B cell (primary cell): Measurements from ENCODE around the gene GRIP1. TPM values are rescaled to one million over a fixed set of nuclear protein-coding genes. Genes with fewer than 3 reads are reported as not detected.

Source experiments
- ATAC-seq: fragments of 200-7000 bp; cut with Tn5 transposase; one replicate; pipeline ENCODE4 v1.10.0; 2021; ENCODE audit warnings: low read depth, mild to moderate bottlenecking, moderate number of reproducible peaks, moderate library complexity
- CTCF ChIA-PET: fragments of 350-600 bp; sonication (Branson Sonifier 250); formaldehyde crosslinking; loops from one replicate; lab custom pipeline; 2021; ENCODE audit warnings: antibody characterized with exemption, inconsistent platforms; lab: Charles Lee
- POLR2A ChIA-PET: fragments of 350-600 bp; sonication (Branson Sonifier 250); formaldehyde crosslinking; loops from one replicate; lab custom pipeline; 2021; ENCODE audit warnings: antibody characterized with exemption; lab: Charles Lee
- DNase-seq: peaks from one replicate; pipeline ENCODE4 v3.0.0; 2013
- H2AFZ ChIP-seq: 2 replicates; pipeline ENCODE4 v1.6.1; 2012; ENCODE audit warnings: mild to moderate bottlenecking, low read depth, low read length; ENCODE audit not compliant: insufficient read depth, poor library complexity, severe bottlenecking
- H3K27ac ChIP-seq, 2 donors: 1 replicate in 1 of 2; 2 replicates in 1 of 2; pipeline ENCODE4 v1.5.1; 2012 to 2013; ENCODE audit warnings: low read length in 2 of 2, mild to moderate bottlenecking in 2 of 2, moderate library complexity in 1 of 2
- H3K27me3 ChIP-seq, 4 experiments: fragments of 200-600 bp in 1 of 4; sonication (generic) in 1 of 4; replicated peaks in 1 of 4; 1 replicate in 2 of 4; 2 replicates in 2 of 4; pipeline versions ENCODE4 v1.6.1 to v1.7.0; 2013 to 2016; ENCODE audit warnings: low read length in 3 of 4, mild to moderate bottlenecking in 2 of 4, mixed read lengths in 1 of 4, moderate library complexity in 1 of 4; ENCODE audit not compliant: insufficient read depth in 4 of 4, control insufficient read depth in 3 of 4; ENCODE audit errors: control extremely low read depth in 1 of 4
- H3K36me3 ChIP-seq, 2 experiments: replicated peaks in 1 of 2; 1 replicate in 1 of 2; 2 replicates in 1 of 2; pipeline versions ENCODE4 v1.6.1 to v1.7.1; 2013; ENCODE audit warnings: low read length in 1 of 2; ENCODE audit not compliant: insufficient read depth in 2 of 2, control insufficient read depth in 1 of 2; ENCODE audit errors: control extremely low read depth in 1 of 2, extremely low read depth in 1 of 2
- H3K4me1 ChIP-seq, 2 donors: fragments of 200-600 bp in 1 of 2; sonication (generic) in 1 of 2; 1 replicate in 1 of 2; 2 replicates in 1 of 2; pipeline versions ENCODE4 v1.5.1 to v1.6.1; 2013 to 2017; ENCODE audit warnings: low read length in 2 of 2; ENCODE audit not compliant: control insufficient read depth in 2 of 2, insufficient read depth in 2 of 2
- H3K4me2 ChIP-seq: replicated peaks from 2 replicates; pipeline ENCODE3; 2012; ENCODE audit warnings: mild to moderate bottlenecking, low read depth, low read length; ENCODE audit not compliant: poor library complexity, severe bottlenecking
- H3K4me3 ChIP-seq, 5 experiments: fragments of 200-600 bp in 1 of 5; sonication (generic) in 1 of 5; 1 replicate in 3 of 5; 2 replicates in 2 of 5; pipeline versions ENCODE4 v1.5.1 to v1.7.0; 2011 to 2016; ENCODE audit warnings: low read length in 4 of 5, mild to moderate bottlenecking in 4 of 5, low read depth in 2 of 5, control low read depth in 1 of 5, moderate library complexity in 1 of 5; ENCODE audit not compliant: insufficient read depth in 1 of 5; ENCODE audit errors: control extremely low read depth in 1 of 5, extremely low read depth in 1 of 5
- H3K79me2 ChIP-seq: fragments of 200-600 bp; sonication (generic); one replicate; pipeline ENCODE4 v1.6.0; 2016; ENCODE audit warnings: low read length; ENCODE audit not compliant: control insufficient read depth, insufficient read depth
- H3K9ac ChIP-seq: fragments of 200-600 bp; sonication (generic); 2 replicates; pipeline ENCODE4 v1.6.1; 2017; ENCODE audit warnings: mild to moderate bottlenecking, low read length, moderate library complexity
- H3K9me3 ChIP-seq, 3 donors: one replicate each; pipeline versions ENCODE4 v1.6.1 to v1.7.1; 2013; ENCODE audit warnings: low read length in 2 of 3; ENCODE audit not compliant: control insufficient read depth in 2 of 3, insufficient read depth in 1 of 3; ENCODE audit errors: control extremely low read depth in 1 of 3
- H4K20me1 ChIP-seq: 2 replicates; pipeline ENCODE4 v1.6.0; 2012; ENCODE audit warnings: mild to moderate bottlenecking, low read length; ENCODE audit not compliant: insufficient read depth, control insufficient read depth, poor library complexity, severe bottlenecking
- H3K27ac Mint-ChIP-seq: one replicate; pipeline ENCODE4 v1.8.0; 2021; ENCODE audit warnings: mixed read lengths
- H3K27me3 Mint-ChIP-seq: one replicate; pipeline ENCODE4 v1.8.0; 2021; ENCODE audit warnings: mixed read lengths
- H3K4me1 Mint-ChIP-seq: one replicate; pipeline ENCODE4 v1.8.0; 2021; ENCODE audit warnings: mixed read lengths
- H3K4me3 Mint-ChIP-seq: one replicate; pipeline ENCODE4 v1.8.0; 2021; ENCODE audit warnings: mixed read lengths
- H3K9me3 Mint-ChIP-seq: one replicate; pipeline ENCODE4 v1.8.0; 2022; ENCODE audit warnings: mixed read lengths; ENCODE audit not compliant: insufficient read depth
- CTCF ChIP-seq: fragments of 200-600 bp; IDR thresholded peaks from one replicate; pipeline ENCODE4 v1.8.0; 2022; ENCODE audit warnings: antibody characterized with exemption, mild to moderate bottlenecking
- EZH2 ChIP-seq: IDR thresholded peaks from 2 replicates; pipeline ENCODE4 v1.6.1; 2012; ENCODE audit warnings: borderline replicate concordance, low read depth, mild to moderate bottlenecking, moderate library complexity, low read length; ENCODE audit not compliant: insufficient read depth, poor library complexity, severe bottlenecking
- WGBS: methylation state at CpG from one replicate; pipeline ENCODE4 v1.1.5; 2013; ENCODE audit warnings: missing lambda C conversion rate; ENCODE audit not compliant: insufficient coverage; 5-methylcytosine and 5-hydroxymethylcytosine counted together
- intact Hi-C: fragments of 100-400 bp; cut with micrococcal nuclease; formaldehyde crosslinking; loops from one replicate; pipeline ENCODE4 v1.10.0; 2022
- polyA plus RNA-seq: library from polyadenylated mRNA; depleted of rRNA; stranded (reverse); fragments of >200 nt; gene quantifications from 2 replicates; pipeline ENCODE4 v1.2.3, GENCODE V29; 2012
- total RNA-seq, 2 donors: library from RNA; stranded (reverse); fragments of 120-200 nt in 1 of 2; gene quantifications; 1 replicate in 1 of 2; 2 replicates in 1 of 2; pipeline versions ENCODE4 v1.2.3 to v1.2.4, GENCODE V29; 2013 to 2022

Gene GRIP1
- total and polyA plus RNA-seq, 2 donors (not counting 1 experiment from before 2014, with no cell fraction given): 0.22 TPM; not detected in 1

GRCh38 chr12:66403746-66404145 is 275.1 kb downstream of the GRIP1 start:
- Mint-ChIP-seq H3K27me3 (no peaks in the 10 kb centered on the region), H3K4me3 (no peak overlapping the region), H3K27ac (no peak overlapping the region), H3K9me3 (no peaks in the 10 kb centered on the region), H3K4me1 (no peaks in the 10 kb centered on the region)
- H3K36me3 ChIP-seq: no peaks in the 10 kb centered on the region
- ATAC-seq (no peak), DNase-seq (no peak)
- H3K27me3 ChIP-seq: no peaks in the 10 kb centered on the region
- H3K9me3 ChIP-seq: no peaks in the 10 kb centered on the region
- no peak overlapping the region for H3K9ac ChIP-seq
- ChIA-PET POLR2A (no interaction called here), CTCF (no interaction called here)
- intact Hi-C loops: no loop called here
- H3K4me1 ChIP-seq: no peaks in the 10 kb centered on the region
- no peak for TF ChIP-seq CTCF
- no peak for TF ChIP-seq EZH2
- H4K20me1 ChIP-seq: no peaks in the 10 kb centered on the region
- H3K79me2 ChIP-seq: no peaks in the 10 kb centered on the region
- no peak overlapping the region for H3K4me2 ChIP-seq
- H2AFZ ChIP-seq: no peak overlapping the region
- no peak overlapping the region for H3K4me3 ChIP-seq
- H3K27ac ChIP-seq: no peak overlapping the region

- 93% methylated on average over 2 of the region's 3 CpGs for WGBS
- no peaks in the 10 kb centered on the region for H3K79me2 ChIP-seq
- ChIA-PET CTCF (no interaction called here), POLR2A (no interaction called here)
- TF ChIP-seq CTCF: no peak
- TF ChIP-seq EZH2: no peak
- H3K4me1 Mint-ChIP-seq: no peaks in the 10 kb centered on the region
- H3K4me3 ChIP-seq: no peak overlapping the region
- no peak overlapping the region for H3K27ac ChIP-seq
- no peak for DNase-seq
- no peaks in the 10 kb centered on the region for H3K36me3 ChIP-seq
- H3K9me3 ChIP-seq: no peaks in the 10 kb centered on the region
- no peak overlapping the region for H3K4me3 Mint-ChIP-seq
- no peaks in the 10 kb centered on the region for H3K27me3 ChIP-seq
- H3K4me2 ChIP-seq: no peak overlapping the region
- no peak for ATAC-seq
- no peak overlapping the region for H2AFZ ChIP-seq
- H4K20me1 ChIP-seq: no peaks in the 10 kb centered on the region
- no peak overlapping the region for H3K27ac Mint-ChIP-seq
- no peak overlapping the region for H3K9ac ChIP-seq
- H3K4me1 ChIP-seq: no peaks in the 10 kb centered on the region
- intact Hi-C loops: no loop called here
- no peaks in the 10 kb centered on the region for H3K9me3 Mint-ChIP-seq
- no peaks in the 10 kb centered on the region for H3K27me3 Mint-ChIP-seq
Measured at GRCh38 chr12:66399911-66400306, 279.0 kb downstream of the GRIP1 start.
